ENCODE data around the gene GLYAT.

- TF ChIP-seq EZH2phosphoT487 (IDR thresholded peaks at IDR 0.05; ENCODE audit: low read depth) (no peak), CTCF (IDR thresholded peaks at IDR 0.05; ENCODE audit: low read depth, low read length) (no peak)
Observed at GRCh38 chr11:58712531-58712930, 19.2 kb downstream of the GLYAT start.
